GM18526 (cell line): ENCODE data around the gene FAM163B.

Experiments
- POLR2A ChIP-seq: IDR thresholded peaks from 3 replicates; pipeline ENCODE4 v1.6.1; 2011; ENCODE audit not compliant: insufficient read length; ENCODE audit errors: extremely low read depth

The FAM163B gene

GRCh38 chr9:133597316-133597957, 11.8 kb downstream of the FAM163B start:
- no peak for TF ChIP-seq POLR2A

- TF ChIP-seq POLR2A, result no peak
Observed at GRCh38 chr9:133595910-133596309, 13.3 kb downstream of the FAM163B start.

- no peak for TF ChIP-seq POLR2A
Observed at GRCh38 chr9:133594310-133594709, 14.9 kb downstream of the FAM163B start.

- no peak for TF ChIP-seq POLR2A
Observed at GRCh38 chr9:133593587-133594253, 15.5 kb downstream of the FAM163B start.

DNA sequence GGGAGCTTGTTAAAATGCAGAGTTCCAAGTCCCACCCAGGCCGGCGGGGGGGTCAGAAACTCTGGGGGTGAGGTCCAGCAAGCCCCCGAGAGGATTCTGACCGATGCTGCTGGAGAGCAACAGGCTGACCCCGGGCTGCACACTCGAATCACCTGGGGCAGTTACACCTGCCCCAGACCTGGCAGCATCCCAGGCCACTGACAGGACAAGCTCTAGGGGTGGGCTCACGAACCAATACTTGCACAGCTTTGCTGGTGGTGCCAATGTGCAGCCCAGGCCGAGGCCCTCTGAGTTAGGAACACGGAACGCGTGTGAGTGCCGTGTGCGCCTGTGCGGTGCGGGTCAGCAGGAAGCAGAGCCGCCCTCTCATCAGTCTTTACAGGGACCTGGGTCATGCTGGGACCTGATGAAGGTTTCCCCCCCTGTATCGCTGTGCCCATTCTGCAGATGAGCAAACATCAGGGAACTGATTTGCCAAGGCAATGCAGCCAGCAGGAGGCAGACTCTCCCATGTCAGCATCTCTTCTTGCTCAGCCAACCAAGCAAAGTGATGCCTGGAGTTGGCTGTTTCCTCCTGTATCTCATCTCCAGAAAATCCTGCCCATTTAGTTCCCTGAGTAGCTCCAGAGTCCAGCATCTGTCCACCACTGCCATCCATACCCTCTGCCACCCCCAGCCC, 16.3 kb downstream of the FAM163B start:
- no peak for TF ChIP-seq POLR2A

- TF ChIP-seq POLR2A, result no peak
Observed at GRCh38 chr9:133591985-133592384, 17.2 kb downstream of the FAM163B start.

DNA sequence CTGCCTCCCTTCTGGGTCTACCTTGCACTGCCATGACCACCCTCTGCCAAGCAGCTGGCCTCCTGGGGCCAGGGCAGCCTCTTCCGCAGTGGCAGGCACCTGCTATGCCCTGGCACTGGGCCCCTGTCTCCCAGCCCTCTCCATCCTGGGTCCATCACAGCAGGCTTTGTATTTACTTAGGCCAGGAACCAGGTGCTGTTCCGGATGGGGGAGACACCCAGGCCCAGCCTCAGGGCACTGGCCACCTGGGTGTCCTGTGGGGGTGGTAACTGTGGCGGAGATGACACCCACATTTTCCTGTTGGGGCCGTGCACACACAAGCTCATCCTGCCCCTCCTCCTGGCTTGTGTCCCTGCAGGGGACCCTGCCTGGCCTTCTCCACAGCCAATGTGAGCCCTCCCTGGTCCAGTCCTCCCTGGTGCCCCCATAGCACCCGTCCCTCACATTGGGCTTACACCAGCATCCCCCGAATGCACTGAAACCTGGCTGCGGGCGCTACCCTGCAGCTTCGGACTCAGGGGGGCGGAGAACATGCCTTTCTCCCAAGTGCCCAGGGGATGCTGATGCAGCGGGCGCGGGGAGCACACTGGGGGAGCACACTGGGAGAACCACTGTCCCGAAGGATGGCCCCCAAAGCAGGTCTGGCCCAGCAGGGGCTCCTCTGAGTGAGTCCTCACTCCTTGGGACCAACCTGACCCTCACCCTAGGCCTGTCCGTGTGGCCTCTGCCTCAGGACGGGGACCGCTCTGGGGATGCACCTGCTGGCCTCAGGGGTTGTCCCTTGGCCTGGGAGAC, 17.9 kb downstream of the FAM163B start:
- no peak for TF ChIP-seq POLR2A

DNA sequence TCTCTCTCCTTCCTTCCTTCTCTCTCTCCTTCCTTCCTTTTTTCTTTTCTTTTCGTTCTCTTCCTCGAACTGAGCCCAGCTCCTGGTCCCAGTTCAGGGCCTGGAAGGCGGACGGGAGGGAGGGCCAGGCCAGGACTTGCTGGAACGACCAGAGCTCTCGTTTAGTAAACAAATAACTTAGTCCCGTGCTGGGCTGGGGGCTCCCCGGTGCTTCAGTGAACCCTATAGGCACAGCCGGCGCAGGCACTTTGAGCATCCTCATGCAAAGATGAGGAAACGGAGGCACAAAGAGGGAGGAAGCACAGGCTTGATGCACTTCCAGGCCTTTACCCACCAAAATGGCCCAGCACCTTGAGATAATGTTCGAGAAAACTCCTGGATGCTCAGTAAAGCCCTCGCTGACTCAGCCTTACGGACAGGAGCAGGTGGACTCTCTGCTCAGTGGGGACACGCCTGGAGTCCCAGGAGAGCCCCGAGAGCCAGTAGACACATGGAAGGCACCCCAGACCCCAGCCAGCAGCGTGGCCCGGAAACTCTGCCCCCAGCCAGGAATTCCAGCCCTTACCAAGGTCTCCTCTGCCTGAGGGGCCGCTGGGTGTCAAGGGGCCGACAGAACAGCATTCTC, 18.8 kb downstream of the FAM163B start:
- no peak for TF ChIP-seq POLR2A

- TF ChIP-seq POLR2A, result no peak
Observed at GRCh38 chr9:133589454-133590227, 19.5 kb downstream of the FAM163B start.

DNA sequence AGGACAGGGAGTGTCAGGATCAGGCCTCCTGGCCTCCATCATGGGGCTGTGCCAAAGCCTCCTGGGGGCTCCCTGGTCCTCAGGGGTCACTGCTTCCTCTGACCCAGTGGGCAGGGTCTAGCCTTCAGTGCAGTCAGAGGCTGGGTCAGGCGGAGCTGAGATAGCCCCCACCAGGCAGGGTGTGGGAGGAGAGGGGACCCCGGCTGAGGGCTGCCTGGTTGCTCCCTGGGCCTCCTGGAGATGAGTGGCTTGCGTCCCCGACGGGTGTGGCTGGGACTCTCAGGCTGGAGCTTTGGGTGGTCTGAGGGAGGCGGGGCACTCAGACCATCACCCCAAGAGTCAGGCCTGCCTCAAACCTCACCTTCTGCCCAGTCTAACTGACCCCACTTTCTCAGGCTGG, 21.7 kb downstream of the FAM163B start:
- no peak for TF ChIP-seq POLR2A

DNA sequence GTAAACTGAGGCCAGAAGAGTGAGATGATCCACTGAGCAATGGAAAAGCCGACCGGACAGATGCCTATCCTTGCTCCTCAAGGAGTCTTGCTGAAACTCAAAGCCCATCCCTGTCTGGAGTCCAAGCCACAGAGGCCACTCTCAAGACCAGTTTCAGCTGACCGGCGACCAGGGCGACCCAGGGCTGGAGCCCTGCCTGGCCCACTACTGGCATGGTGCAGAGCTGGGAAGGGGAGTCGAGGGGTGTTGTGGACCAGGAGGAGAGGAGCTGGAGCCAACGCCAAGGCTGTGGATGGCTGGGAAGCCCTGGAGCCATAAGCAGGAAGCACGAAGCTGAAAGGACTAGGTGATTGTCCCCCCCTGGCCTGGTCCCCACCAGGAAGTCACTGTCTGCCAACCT, 22.1 kb downstream of the FAM163B start:
- no peak for TF ChIP-seq POLR2A

DNA sequence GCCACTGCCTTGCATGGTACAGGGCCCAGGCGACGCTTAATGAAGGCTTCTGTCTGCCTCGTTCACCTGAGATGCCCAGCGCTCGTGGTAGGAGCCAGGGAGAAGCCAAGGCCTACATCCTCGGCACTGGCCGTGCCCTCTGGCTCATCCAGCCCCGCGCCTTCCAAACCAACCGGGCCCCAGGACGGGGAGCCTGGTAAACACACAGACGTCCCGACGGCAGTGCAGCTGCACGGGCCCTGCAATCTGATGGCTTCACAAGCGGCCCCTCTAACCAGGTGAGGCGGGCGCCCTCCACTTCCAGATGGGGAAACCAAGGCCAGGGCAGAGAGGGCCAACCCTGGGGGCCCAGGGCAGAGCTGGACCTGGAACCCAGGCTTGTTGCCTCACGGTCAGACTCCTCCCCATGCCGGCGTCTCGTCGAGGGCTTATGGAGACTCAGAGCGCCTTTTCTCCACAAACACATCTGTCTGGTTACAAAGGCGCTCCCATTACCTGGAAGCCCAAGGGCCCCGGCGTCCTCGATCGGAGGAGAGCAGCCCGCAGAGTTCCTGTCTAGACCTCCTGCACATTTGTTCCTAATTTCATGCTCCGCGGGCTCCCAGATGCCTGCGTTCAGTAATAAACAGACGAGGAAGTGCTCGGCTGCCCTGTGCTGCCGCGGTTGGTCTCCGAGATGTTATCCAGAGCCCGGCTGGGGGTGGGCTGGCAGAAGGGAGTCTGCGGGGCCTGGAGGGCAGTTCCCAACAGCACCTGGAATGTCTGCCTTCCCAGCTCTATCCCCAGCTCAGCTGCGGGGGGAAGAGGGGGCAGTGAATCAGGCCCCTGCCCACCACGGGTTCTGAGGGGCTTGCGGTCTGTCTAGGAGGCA, 23.5 kb downstream of the FAM163B start:
- no peak for TF ChIP-seq POLR2A
